HepG2 (cell line): ENCODE data around the gene ETFB. TPM values are rescaled to one million over a fixed set of nuclear protein-coding genes. Genes with fewer than 3 reads are reported as not detected.

ENCODE experiments used
- HDAC2 ChIP-seq: sonication (generic); formaldehyde crosslinking; IDR thresholded peaks from 2 replicates; pipeline ENCODE4 v1.4.0; 2020; ENCODE audit warnings: missing genetic modification reagents
- ISL2 ChIP-seq: sonication (generic); formaldehyde crosslinking; IDR thresholded peaks from 2 replicates; pipeline ENCODE4 v1.5.0; 2020; ENCODE audit warnings: missing genetic modification reagents
- MAFF ChIP-seq: IDR thresholded peaks from 2 replicates; pipeline ENCODE4 v1.6.1; 2011; ENCODE audit warnings: low read depth, low read length, improper control_type of control experiment
- MBD4 ChIP-seq: IDR thresholded peaks from 2 replicates; pipeline ENCODE4 v1.6.1; 2012; ENCODE audit warnings: low read length, inconsistent platforms, borderline replicate concordance
- MTA1 ChIP-seq: sonication (generic); formaldehyde crosslinking; IDR thresholded peaks from 2 replicates; pipeline ENCODE4 v1.4.0; 2020; ENCODE audit warnings: missing genetic modification reagents, mild to moderate bottlenecking, borderline replicate concordance
- NAIF1 ChIP-seq: sonication (generic); formaldehyde crosslinking; IDR thresholded peaks from 2 replicates; pipeline ENCODE4 v1.5.0; 2020; ENCODE audit warnings: mild to moderate bottlenecking, missing genetic modification reagents, borderline replicate concordance
- POGK ChIP-seq: sonication (generic); formaldehyde crosslinking; conservative IDR thresholded peaks from 2 replicates; pipeline ENCODE4 v1.8.0; 2022; ENCODE audit warnings: mild to moderate bottlenecking, moderate library complexity, missing genetic modification reagents
- RBM22 ChIP-seq: fragments of 200-400 bp; formaldehyde crosslinking; optimal IDR thresholded peaks from 2 replicates; pipeline ENCODE3; 2017; ENCODE audit warnings: mild to moderate bottlenecking, low read length, moderate library complexity
- RXRB ChIP-seq: IDR thresholded peaks from 2 replicates; pipeline ENCODE4 v1.6.1; 2016; ENCODE audit warnings: borderline replicate concordance, missing genetic modification reagents, missing compliant biosample characterization
- SP1 ChIP-seq, 2 experiments: fragments of 450-650 bp in 1 of 2; sonication (generic) in 1 of 2; formaldehyde crosslinking in 1 of 2; IDR thresholded peaks; 2 replicates each; pipeline versions ENCODE4 v1.4.0 to v1.6.1; 2016 to 2020; ENCODE audit warnings: missing genetic modification reagents in 1 of 2
- TBP ChIP-seq: sonication (generic); formaldehyde crosslinking; IDR thresholded peaks from 2 replicates; pipeline ENCODE4 v1.5.0; 2020; ENCODE audit warnings: missing genetic modification reagents
- THRA ChIP-seq: sonication (generic); formaldehyde crosslinking; IDR thresholded peaks from 2 replicates; pipeline ENCODE4 v1.4.0; 2020; ENCODE audit warnings: missing genetic modification reagents, borderline replicate concordance
- ZNF451 ChIP-seq: sonication (generic); formaldehyde crosslinking; IDR thresholded peaks from 2 replicates; pipeline ENCODE4 v1.5.0; 2020; ENCODE audit warnings: mild to moderate bottlenecking, missing genetic modification reagents
- polyA plus RNA-seq, 8 experiments: library from polyadenylated mRNA; depleted of rRNA in 3 of 8; stranded (reverse) in 7 of 8; unstranded in 1 of 8; fragments of >200 nt; fragmentation: Illumina TruSeq in 4 of 8; extraction: Trizol in 4 of 8; gene quantifications; 2 replicates each; pipeline versions ENCODE4 v1.2.1 to v1.2.3, GENCODE V29; 2011 to 2016; ENCODE audit warnings: low read depth in 4 of 8, missing spikeins in 1 of 8, mixed read lengths in 1 of 8; ENCODE audit not compliant: insufficient read depth in 1 of 8
- total RNA-seq, 5 experiments: library from RNA; depleted of rRNA; stranded (reverse); fragments of >200 nt; fragmentation: Illumina TruSeq; extraction: Trizol; gene quantifications; 2 replicates each; pipeline ENCODE4 v1.2.3, GENCODE V29; 2016; ENCODE audit warnings: low read depth in 1 of 5
- TF ChIP-seq, protein P1 (sequence below): sonication (generic); formaldehyde crosslinking; IDR thresholded peaks from 2 replicates; pipeline ENCODE4 v1.4.0; 2020; ENCODE audit warnings: missing genetic modification reagents
- TF ChIP-seq, protein P2 (sequence below): sonication (generic); formaldehyde crosslinking; IDR thresholded peaks from 2 replicates; pipeline ENCODE4 v1.4.0; 2020; ENCODE audit warnings: missing genetic modification reagents
- TF ChIP-seq, protein P3 (sequence below): IDR thresholded peaks from 2 replicates; pipeline ENCODE4 v1.6.1; 2012; ENCODE audit warnings: low read length, improper control_type of control experiment

Gene ETFB
- total and polyA plus RNA-seq, 2 of the 13 experiments (the other 11 are each of a cell fraction or from before 2014, with no cell fraction given), result 678 to 1,314 TPM

- TF ChIP-seq MAFF (no peak), MBD4 (no peak), ZNF451 (CRISPR knock-in tag) (no peak), ISL2 (CRISPR knock-in tag) (peak; percentile 94), TBP (CRISPR knock-in tag) (no peak), MTA1 (CRISPR knock-in tag) (no peak), NAIF1 (CRISPR knock-in tag) (peak; percentile 49; the same call in 1 of the 2 replicates), POGK (CRISPR knock-in tag) (no peak), SP1 (IDR thresholded peaks at IDR 0.05) (no peak), SP1 (CRISPR knock-in tag; IDR thresholded peaks at IDR 0.05) (peak; percentile 69; the same call in 1 of the 2 replicates), THRA (CRISPR knock-in tag) (peak; percentile 91), RXRB (CRISPR knock-in tag) (peak; percentile 69), HDAC2 (CRISPR knock-in tag) (peak; percentile 75), RBM22 (no peak)
- TF ChIP-seq, protein P1, sequence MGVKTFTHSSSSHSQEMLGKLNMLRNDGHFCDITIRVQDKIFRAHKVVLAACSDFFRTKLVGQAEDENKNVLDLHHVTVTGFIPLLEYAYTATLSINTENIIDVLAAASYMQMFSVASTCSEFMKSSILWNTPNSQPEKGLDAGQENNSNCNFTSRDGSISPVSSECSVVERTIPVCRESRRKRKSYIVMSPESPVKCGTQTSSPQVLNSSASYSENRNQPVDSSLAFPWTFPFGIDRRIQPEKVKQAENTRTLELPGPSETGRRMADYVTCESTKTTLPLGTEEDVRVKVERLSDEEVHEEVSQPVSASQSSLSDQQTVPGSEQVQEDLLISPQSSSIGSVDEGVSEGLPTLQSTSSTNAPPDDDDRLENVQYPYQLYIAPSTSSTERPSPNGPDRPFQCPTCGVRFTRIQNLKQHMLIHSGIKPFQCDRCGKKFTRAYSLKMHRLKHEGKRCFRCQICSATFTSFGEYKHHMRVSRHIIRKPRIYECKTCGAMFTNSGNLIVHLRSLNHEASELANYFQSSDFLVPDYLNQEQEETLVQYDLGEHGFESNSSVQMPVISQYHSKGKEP (CRISPR knock-in tag), result no peak
- TF ChIP-seq, protein P2, sequence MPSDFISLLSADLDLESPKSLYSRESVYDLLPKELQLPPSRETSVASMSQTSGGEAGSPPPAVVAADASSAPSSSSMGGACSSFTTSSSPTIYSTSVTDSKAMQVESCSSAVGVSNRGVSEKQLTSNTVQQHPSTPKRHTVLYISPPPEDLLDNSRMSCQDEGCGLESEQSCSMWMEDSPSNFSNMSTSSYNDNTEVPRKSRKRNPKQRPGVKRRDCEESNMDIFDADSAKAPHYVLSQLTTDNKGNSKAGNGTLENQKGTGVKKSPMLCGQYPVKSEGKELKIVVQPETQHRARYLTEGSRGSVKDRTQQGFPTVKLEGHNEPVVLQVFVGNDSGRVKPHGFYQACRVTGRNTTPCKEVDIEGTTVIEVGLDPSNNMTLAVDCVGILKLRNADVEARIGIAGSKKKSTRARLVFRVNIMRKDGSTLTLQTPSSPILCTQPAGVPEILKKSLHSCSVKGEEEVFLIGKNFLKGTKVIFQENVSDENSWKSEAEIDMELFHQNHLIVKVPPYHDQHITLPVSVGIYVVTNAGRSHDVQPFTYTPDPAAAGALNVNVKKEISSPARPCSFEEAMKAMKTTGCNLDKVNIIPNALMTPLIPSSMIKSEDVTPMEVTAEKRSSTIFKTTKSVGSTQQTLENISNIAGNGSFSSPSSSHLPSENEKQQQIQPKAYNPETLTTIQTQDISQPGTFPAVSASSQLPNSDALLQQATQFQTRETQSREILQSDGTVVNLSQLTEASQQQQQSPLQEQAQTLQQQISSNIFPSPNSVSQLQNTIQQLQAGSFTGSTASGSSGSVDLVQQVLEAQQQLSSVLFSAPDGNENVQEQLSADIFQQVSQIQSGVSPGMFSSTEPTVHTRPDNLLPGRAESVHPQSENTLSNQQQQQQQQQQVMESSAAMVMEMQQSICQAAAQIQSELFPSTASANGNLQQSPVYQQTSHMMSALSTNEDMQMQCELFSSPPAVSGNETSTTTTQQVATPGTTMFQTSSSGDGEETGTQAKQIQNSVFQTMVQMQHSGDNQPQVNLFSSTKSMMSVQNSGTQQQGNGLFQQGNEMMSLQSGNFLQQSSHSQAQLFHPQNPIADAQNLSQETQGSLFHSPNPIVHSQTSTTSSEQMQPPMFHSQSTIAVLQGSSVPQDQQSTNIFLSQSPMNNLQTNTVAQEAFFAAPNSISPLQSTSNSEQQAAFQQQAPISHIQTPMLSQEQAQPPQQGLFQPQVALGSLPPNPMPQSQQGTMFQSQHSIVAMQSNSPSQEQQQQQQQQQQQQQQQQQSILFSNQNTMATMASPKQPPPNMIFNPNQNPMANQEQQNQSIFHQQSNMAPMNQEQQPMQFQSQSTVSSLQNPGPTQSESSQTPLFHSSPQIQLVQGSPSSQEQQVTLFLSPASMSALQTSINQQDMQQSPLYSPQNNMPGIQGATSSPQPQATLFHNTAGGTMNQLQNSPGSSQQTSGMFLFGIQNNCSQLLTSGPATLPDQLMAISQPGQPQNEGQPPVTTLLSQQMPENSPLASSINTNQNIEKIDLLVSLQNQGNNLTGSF (CRISPR knock-in tag), result no peak
- TF ChIP-seq, protein P3, sequence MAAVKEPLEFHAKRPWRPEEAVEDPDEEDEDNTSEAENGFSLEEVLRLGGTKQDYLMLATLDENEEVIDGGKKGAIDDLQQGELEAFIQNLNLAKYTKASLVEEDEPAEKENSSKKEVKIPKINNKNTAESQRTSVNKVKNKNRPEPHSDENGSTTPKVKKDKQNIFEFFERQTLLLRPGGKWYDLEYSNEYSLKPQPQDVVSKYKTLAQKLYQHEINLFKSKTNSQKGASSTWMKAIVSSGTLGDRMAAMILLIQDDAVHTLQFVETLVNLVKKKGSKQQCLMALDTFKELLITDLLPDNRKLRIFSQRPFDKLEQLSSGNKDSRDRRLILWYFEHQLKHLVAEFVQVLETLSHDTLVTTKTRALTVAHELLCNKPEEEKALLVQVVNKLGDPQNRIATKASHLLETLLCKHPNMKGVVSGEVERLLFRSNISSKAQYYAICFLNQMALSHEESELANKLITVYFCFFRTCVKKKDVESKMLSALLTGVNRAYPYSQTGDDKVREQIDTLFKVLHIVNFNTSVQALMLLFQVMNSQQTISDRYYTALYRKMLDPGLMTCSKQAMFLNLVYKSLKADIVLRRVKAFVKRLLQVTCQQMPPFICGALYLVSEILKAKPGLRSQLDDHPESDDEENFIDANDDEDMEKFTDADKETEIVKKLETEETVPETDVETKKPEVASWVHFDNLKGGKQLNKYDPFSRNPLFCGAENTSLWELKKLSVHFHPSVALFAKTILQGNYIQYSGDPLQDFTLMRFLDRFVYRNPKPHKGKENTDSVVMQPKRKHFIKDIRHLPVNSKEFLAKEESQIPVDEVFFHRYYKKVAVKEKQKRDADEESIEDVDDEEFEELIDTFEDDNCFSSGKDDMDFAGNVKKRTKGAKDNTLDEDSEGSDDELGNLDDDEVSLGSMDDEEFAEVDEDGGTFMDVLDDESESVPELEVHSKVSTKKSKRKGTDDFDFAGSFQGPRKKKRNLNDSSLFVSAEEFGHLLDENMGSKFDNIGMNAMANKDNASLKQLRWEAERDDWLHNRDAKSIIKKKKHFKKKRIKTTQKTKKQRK, result no peak
Measured at GRCh38 chr19:51354742-51355148, 11.4 kb downstream of the ETFB start (continued).
